ENCODE measurements around the gene PPP1R26.
"Not testable (repeated sequence)": the region's sequence is repeated elsewhere in the genome, so short reads cannot be mapped to it uniquely, and the experiment has no call there.

Gene PPP1R26, protein sequence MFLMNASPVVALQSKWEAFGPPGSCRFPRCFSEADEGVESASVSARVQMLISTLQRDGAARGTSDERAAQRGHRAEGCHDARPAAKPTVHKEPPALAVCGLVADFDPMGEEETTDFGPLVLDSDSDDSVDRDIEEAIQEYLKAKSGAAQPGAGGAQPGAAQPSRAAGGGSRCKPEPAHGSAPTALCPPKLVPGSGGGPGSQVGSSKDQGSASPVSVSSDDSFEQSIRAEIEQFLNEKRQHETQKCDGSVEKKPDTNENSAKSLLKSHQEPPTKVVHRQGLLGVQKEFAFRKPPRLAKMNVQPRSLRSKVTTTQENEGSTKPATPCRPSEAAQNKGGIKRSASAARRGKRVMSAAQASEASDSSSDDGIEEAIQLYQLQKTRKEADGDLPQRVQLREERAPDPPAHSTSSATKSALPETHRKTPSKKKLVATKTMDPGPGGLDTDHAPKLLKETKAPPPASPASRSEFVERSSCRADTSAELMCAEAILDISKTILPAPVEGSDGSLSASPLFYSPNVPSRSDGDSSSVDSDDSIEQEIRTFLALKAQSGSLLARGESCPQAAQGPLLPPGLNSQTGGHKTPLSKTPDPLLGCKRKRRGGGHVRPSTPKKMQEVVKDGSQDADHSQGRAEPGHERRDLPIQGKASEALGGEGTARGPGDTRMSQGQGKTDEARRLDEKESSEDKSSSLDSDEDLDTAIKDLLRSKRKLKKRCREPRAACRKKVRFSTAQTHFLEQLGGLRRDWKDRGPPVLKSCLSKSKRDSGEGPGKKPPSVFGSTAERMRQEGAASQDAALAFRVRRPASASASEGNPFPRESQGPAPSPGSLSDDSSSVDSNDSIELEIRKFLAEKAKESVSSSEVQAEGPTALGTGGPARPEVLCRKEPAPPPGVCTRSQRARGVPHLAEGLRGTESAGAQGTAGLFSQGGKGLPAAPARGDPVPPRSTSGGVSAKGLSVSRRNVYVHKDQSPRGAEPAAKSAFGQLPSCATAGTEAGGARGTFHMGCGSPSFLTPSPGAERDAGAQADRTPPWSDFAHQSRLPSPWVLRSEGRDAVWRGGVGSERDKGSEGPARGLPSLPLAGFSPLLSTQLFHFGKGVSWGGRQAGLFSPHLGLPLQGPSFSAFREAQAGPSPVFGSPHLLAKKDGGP (N-terminal part only)

GRCh38 chr9:135479469-135480052 lies at the start of gene PPP1R26:
Gene PPP1R26, plus strand, starts transcription at chr9:135479782. Its CDS starts 4,729 bp downstream, at chr9:135484511.
- Mint-ChIP-seq H3K4me3 (peak within 1 kb of the TSS; percentile 81), H3K4me1 (ENCODE audit: low read depth) (peaks cover 5% of the 10 kb centered on the region), H3K27me3 (peaks cover 38% of the 10 kb centered on the region), H3K27ac (no peak within 1 kb of the TSS), H3K36me3 (ENCODE audit: low read depth) (no peaks in the 10 kb centered on the region), H3K9me3 (no peaks in the 10 kb centered on the region)

- peaks cover 9% of the 10 kb centered on the region for H3K27me3 Mint-ChIP-seq
- H3K9me3 Mint-ChIP-seq, result peaks cover 6% of the 10 kb centered on the region
- H3K27ac Mint-ChIP-seq, result no peak overlapping the region
- H3K36me3 Mint-ChIP-seq (ENCODE audit: low read depth), result no peaks in the 10 kb centered on the region
- H3K4me1 Mint-ChIP-seq (ENCODE audit: low read depth), result no peaks in the 10 kb centered on the region
- H3K4me3 Mint-ChIP-seq, result no peak overlapping the region
Measured at GRCh38 chr9:135437259-135437658, 42.3 kb upstream of the PPP1R26 start.

DNA sequence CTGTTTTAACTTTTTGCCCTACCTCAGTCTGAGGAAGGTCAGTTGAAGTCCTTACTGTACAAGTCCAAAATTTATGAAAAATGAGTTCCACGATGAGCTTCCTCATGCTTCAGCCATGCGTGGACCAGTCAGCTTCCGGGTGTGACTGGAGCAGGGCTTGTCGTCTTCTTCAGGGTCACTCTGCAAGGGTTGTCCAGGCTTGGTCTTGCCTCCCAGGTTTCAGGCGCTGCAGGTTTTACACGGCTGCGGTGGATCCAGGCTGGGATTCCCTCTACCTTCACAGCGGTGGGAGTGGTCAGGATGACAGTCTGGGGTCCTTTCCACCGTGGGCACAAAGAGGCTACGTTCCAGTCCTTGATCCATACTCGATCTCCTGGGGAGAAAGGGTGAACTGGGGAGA lies 41.9 kb upstream of the PPP1R26 start:
- not testable (repeated sequence) for H3K36me3 Mint-ChIP-seq (ENCODE audit: low read depth); H3K4me1 Mint-ChIP-seq (ENCODE audit: low read depth); H3K27ac Mint-ChIP-seq

GRCh38 chr9:135438581-135439232 lies 40.9 kb upstream of the PPP1R26 start:
- not testable (repeated sequence) for H3K4me3 Mint-ChIP-seq; H3K27me3 Mint-ChIP-seq; H3K4me1 Mint-ChIP-seq (ENCODE audit: low read depth); H3K36me3 Mint-ChIP-seq (ENCODE audit: low read depth); H3K9me3 Mint-ChIP-seq; H3K27ac Mint-ChIP-seq

More for the DNA sequence above, 41.9 kb upstream of the PPP1R26 start:
- not testable (repeated sequence) for H3K27me3 Mint-ChIP-seq, H3K9me3 Mint-ChIP-seq, H3K4me3 Mint-ChIP-seq

GRCh38 chr9:135439514-135439913 lies 40.1 kb upstream of the PPP1R26 start:
- not testable (repeated sequence) for H3K27me3 Mint-ChIP-seq; H3K4me3 Mint-ChIP-seq; H3K36me3 Mint-ChIP-seq (ENCODE audit: low read depth); H3K4me1 Mint-ChIP-seq (ENCODE audit: low read depth); H3K9me3 Mint-ChIP-seq; H3K27ac Mint-ChIP-seq

DNA sequence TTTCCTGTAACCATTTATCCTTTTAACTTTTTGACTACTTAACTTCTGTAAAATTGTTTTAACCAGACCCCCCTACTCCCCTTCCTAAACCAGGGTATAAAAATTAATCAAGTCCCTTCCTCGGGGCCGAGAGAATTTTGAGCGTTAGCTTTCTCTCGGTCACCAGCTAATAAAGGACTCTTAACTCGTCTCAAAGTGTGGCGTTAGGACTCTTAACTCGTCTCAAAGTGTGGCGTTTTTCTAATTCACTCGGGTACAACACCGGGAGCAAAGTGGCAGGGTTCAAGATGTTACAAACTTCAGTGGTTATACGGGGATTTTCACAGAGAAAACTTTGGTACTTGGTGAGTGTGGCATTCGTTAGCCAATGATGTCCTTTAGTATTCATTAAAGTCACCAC lies 39.7 kb upstream of the PPP1R26 start:
- Mint-ChIP-seq H3K36me3 (ENCODE audit: low read depth) (no peaks in the 10 kb centered on the region), H3K27ac (no peak overlapping the region), H3K4me3 (no peak overlapping the region), H3K4me1 (ENCODE audit: low read depth) (no peaks in the 10 kb centered on the region), H3K9me3 (peaks cover 3% of the 10 kb centered on the region), H3K27me3 (peaks cover 9% of the 10 kb centered on the region)

GRCh38 chr9:135440620-135441019 lies 39.0 kb upstream of the PPP1R26 start:
- no peaks in the 10 kb centered on the region for H3K36me3 Mint-ChIP-seq (ENCODE audit: low read depth)
- peaks cover 3% of the 10 kb centered on the region for H3K9me3 Mint-ChIP-seq
- no peak overlapping the region for H3K4me3 Mint-ChIP-seq
- H3K27me3 Mint-ChIP-seq, result peaks cover 9% of the 10 kb centered on the region
- H3K27ac Mint-ChIP-seq, result no peak overlapping the region
- no peaks in the 10 kb centered on the region for H3K4me1 Mint-ChIP-seq (ENCODE audit: low read depth)

GRCh38 chr9:135441105-135442071 lies 38.2 kb upstream of the PPP1R26 start:
- H3K4me1 Mint-ChIP-seq (ENCODE audit: low read depth); H3K27me3 Mint-ChIP-seq; H3K36me3 Mint-ChIP-seq (ENCODE audit: low read depth); H3K9me3 Mint-ChIP-seq; H3K27ac Mint-ChIP-seq; H3K4me3 Mint-ChIP-seq: not testable (repeated sequence)

GRCh38 chr9:135442075-135442474 lies 37.5 kb upstream of the PPP1R26 start:
- H3K4me1 Mint-ChIP-seq (ENCODE audit: low read depth), result no peaks in the 10 kb centered on the region
- H3K27me3 Mint-ChIP-seq, result peaks cover 9% of the 10 kb centered on the region
- H3K9me3 Mint-ChIP-seq, result no peaks in the 10 kb centered on the region
- no peaks in the 10 kb centered on the region for H3K36me3 Mint-ChIP-seq (ENCODE audit: low read depth)
- H3K27ac Mint-ChIP-seq, result no peak overlapping the region
- no peak overlapping the region for H3K4me3 Mint-ChIP-seq

- no peak overlapping the region for H3K4me3 Mint-ChIP-seq
- no peaks in the 10 kb centered on the region for H3K4me1 Mint-ChIP-seq (ENCODE audit: low read depth)
- H3K27me3 Mint-ChIP-seq, result peaks cover 14% of the 10 kb centered on the region
- H3K36me3 Mint-ChIP-seq (ENCODE audit: low read depth), result no peaks in the 10 kb centered on the region
- no peak overlapping the region for H3K27ac Mint-ChIP-seq
- H3K9me3 Mint-ChIP-seq, result no peaks in the 10 kb centered on the region
Measured at GRCh38 chr9:135443797-135444425, 35.7 kb upstream of the PPP1R26 start.

DNA sequence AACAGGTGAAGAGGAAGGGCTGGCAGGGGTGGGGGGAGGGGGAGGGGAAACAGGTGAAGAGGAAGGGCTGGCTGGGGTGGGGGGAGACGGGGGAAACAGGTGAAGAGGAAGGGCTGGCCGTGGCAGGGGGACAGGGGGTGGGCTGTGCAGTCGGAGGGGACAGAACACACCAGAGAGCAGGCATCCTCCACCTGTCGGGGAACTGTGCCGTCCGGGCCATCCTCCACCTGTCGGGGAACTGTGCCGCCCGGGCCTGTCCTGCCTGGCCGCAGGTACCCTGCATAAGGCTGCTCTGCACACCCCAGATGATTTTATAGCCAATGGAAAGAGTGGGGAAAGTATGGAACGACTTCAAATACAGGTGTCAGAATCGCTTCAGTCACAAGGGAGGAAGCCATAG lies 32.5 kb upstream of the PPP1R26 start:
- no peak overlapping the region for H3K4me3 Mint-ChIP-seq
- no peaks in the 10 kb centered on the region for H3K4me1 Mint-ChIP-seq (ENCODE audit: low read depth)
- no peaks in the 10 kb centered on the region for H3K36me3 Mint-ChIP-seq (ENCODE audit: low read depth)
- peaks cover 4% of the 10 kb centered on the region for H3K27me3 Mint-ChIP-seq
- no peaks in the 10 kb centered on the region for H3K9me3 Mint-ChIP-seq
- no peak overlapping the region for H3K27ac Mint-ChIP-seq

- Mint-ChIP-seq H3K36me3 (ENCODE audit: low read depth) (no peaks in the 10 kb centered on the region), H3K9me3 (no peaks in the 10 kb centered on the region), H3K27ac (no peak overlapping the region), H3K4me1 (ENCODE audit: low read depth) (no peaks in the 10 kb centered on the region), H3K27me3 (peaks cover 4% of the 10 kb centered on the region), H3K4me3 (no peak overlapping the region)
Measured at GRCh38 chr9:135448663-135449100, 30.9 kb upstream of the PPP1R26 start.

GRCh38 chr9:135449532-135449931 lies 30.1 kb upstream of the PPP1R26 start:
- H3K27me3 Mint-ChIP-seq; H3K4me3 Mint-ChIP-seq; H3K9me3 Mint-ChIP-seq; H3K27ac Mint-ChIP-seq; H3K4me1 Mint-ChIP-seq (ENCODE audit: low read depth); H3K36me3 Mint-ChIP-seq (ENCODE audit: low read depth): not testable (repeated sequence)

All from stimulated activated naive CD8-positive, alpha-beta T cell treated with anti-CD3 and anti-CD28 coated beads, Interleukin-15, Interleukin-2, amounts not matched to agents 100 ng/mL and 50 ng/mL, for 24 hours (primary cell).